Smooth muscle cell (in vitro differentiated cells): Measurements from ENCODE around the gene JUND. TPM values are rescaled to one million over a fixed set of nuclear protein-coding genes. Genes with fewer than 3 reads are reported as not detected.

Experiments used
- DNase-seq: peaks from one replicate; lab custom pipeline; 2025; ENCODE audit not compliant: unreplicated experiment; lab: John Stamatoyannopoulos, UW
- H2AFZ ChIP-seq: fragments of 200-600 bp; sonication (generic); 2 replicates; pipeline ENCODE4 v1.6.0; 2016; ENCODE audit warnings: antibody characterized with exemption, low read depth, mild to moderate bottlenecking
- H3F3A ChIP-seq: fragments of 200-600 bp; sonication (generic); 2 replicates; pipeline ENCODE4 v1.6.0; 2017; ENCODE audit warnings: antibody characterized with exemption, low read depth
- H3K27ac ChIP-seq: fragments of 200-600 bp; sonication (generic); 2 replicates; pipeline ENCODE4 v1.5.1; 2016; ENCODE audit warnings: low read depth, mild to moderate bottlenecking
- H3K27me3 ChIP-seq: fragments of 200-600 bp; sonication (generic); 2 replicates; pipeline ENCODE4 v1.6.1; 2016; ENCODE audit warnings: low read depth, mild to moderate bottlenecking
- H3K36me3 ChIP-seq: fragments of 200-600 bp; sonication (generic); 2 replicates; pipeline ENCODE4 v1.5.1; 2016; ENCODE audit warnings: low read depth
- H3K4me1 ChIP-seq: fragments of 200-600 bp; sonication (generic); 2 replicates; pipeline ENCODE4 v1.5.1; 2016; ENCODE audit warnings: low read depth
- H3K4me2 ChIP-seq: fragments of 200-600 bp; sonication (generic); 2 replicates; pipeline ENCODE4 v1.6.0; 2016; ENCODE audit warnings: mild to moderate bottlenecking
- H3K4me3 ChIP-seq: fragments of 200-600 bp; sonication (generic); 2 replicates; pipeline ENCODE4 v1.5.1; 2016; ENCODE audit warnings: mild to moderate bottlenecking
- H3K79me2 ChIP-seq: fragments of 200-600 bp; sonication (generic); 2 replicates; pipeline ENCODE4 v1.6.0; 2016; ENCODE audit warnings: low read depth, mild to moderate bottlenecking
- H3K9ac ChIP-seq: fragments of 200-600 bp; sonication (generic); 2 replicates; pipeline ENCODE4 v1.6.0; 2016; ENCODE audit warnings: low read depth
- H3K9me3 ChIP-seq: fragments of 200-600 bp; sonication (generic); replicated peaks from 2 replicates; pipeline ENCODE4 v1.5.1; 2016; ENCODE audit warnings: low read depth
- H4K20me1 ChIP-seq: fragments of 200-600 bp; sonication (generic); 2 replicates; pipeline ENCODE4 v1.6.0; 2016; ENCODE audit warnings: low read depth
- CTCF ChIP-seq: fragments of 200-600 bp; sonication (generic); IDR thresholded peaks from 2 replicates; pipeline ENCODE4 v1.5.1; 2017; ENCODE audit warnings: borderline replicate concordance, mild to moderate bottlenecking, antibody characterized with exemption; ENCODE audit not compliant: insufficient read depth, poor library complexity, severe bottlenecking
- WGBS: methylation state at CpG from one replicate; pipeline ENCODE4 v1.1.7; 2016; ENCODE audit warnings: low lambda C conversion rate; 5-methylcytosine and 5-hydroxymethylcytosine counted together
- microRNA-seq: library from miRNA; unstranded; fragments of <30 nt; microRNA quantifications from one replicate; pipeline ENCODE4, GENCODE V29; 2016; ENCODE audit warnings: borderline number of aligned reads
- polyA plus RNA-seq: library from polyadenylated mRNA; unstranded; fragments of >200 nt; fragmentation: Nextera tagmentation; extraction: Ambion mirVana; gene quantifications from 2 replicates; pipeline ENCODE4 v1.2.1, GENCODE V29; 2016
- small RNA-seq: library from RNA; depleted of rRNA; stranded (forward); fragments of <200 nt; gene quantifications from one replicate; pipeline ENCODE3, GENCODE V24; 2014
- total RNA-seq: library from RNA; depleted of rRNA; stranded (reverse); fragments of >200 nt; gene quantifications from 2 replicates; pipeline ENCODE4 v1.2.3, GENCODE V29; 2014

JUND gene
- total and polyA plus RNA-seq, 2 experiments from 2014 or later: 164 to 464 TPM

- Histone ChIP-seq H3K4me1 (no peaks in the 10 kb centered on the region), H3K27ac (no peak overlapping the region), H3F3A (no peaks in the 10 kb centered on the region), H4K20me1 (no peaks in the 10 kb centered on the region), H3K9me3 (no peaks in the 10 kb centered on the region), H2AFZ (no peak overlapping the region), H3K9ac (no peak overlapping the region), H3K4me3 (no peak overlapping the region), H3K79me2 (no peaks in the 10 kb centered on the region), H3K4me2 (no peak overlapping the region), H3K36me3 (no peaks in the 10 kb centered on the region), H3K27me3 (peaks cover 18% of the 10 kb centered on the region)
- 79% methylated on average over 4 of the region's 4 CpGs for WGBS
- no peak for TF ChIP-seq CTCF
- DNase-seq: no peak
Measured at GRCh38 chr19:18229915-18230314, 51.5 kb downstream of the JUND start.

Small RNA genes within 50 kb of the gene (microRNA-seq; reads per million reads assigned to microRNA genes)
- 18.1 reads per million, percentile 25 among the genes with 10 or more reads in this experiment for gene MIR3188

Small RNA genes within 50 kb of the gene (small RNA-seq; reads per million reads assigned to genes)
- gene MIR3188: 0.11 reads per million
- not detected for gene RPL39P38

Other genes starting within 250 kb of the JUND start
- not detected in 2 replicates for gene IL12RB1, start 194.7 kb downstream of the JUND start, total RNA-seq
- gene IL12RB1, start 194.7 kb downstream of the JUND start, polyA plus RNA-seq: not detected in 2 replicates
- gene MAST3, start 183.8 kb downstream of the JUND start, total RNA-seq: 3.6 and 4.3 TPM in 2 replicates
- gene MAST3, start 183.8 kb downstream of the JUND start, polyA plus RNA-seq: 4.3 and 10.3 TPM in 2 replicates
- 22.2 and 22.9 TPM in 2 replicates for gene PIK3R2, start 128.5 kb downstream of the JUND start, total RNA-seq
- 37.1 and 50.1 TPM in 2 replicates for gene PIK3R2, start 128.5 kb downstream of the JUND start, polyA plus RNA-seq
- gene IFI30, start 107.8 kb downstream of the JUND start, total RNA-seq: 0.67 and 2.9 TPM in 2 replicates
- gene IFI30, start 107.8 kb downstream of the JUND start, polyA plus RNA-seq: 0.64 and 0.87 TPM in 2 replicates
- gene MPV17L2, start 88.4 kb downstream of the JUND start, total RNA-seq: 11.6 and 13.1 TPM in 2 replicates
- gene MPV17L2, start 88.4 kb downstream of the JUND start, polyA plus RNA-seq: 27.1 and 28.7 TPM in 2 replicates
- 1.4 and 4.9 TPM in 2 replicates for gene RAB3A, start 77.6 kb downstream of the JUND start, total RNA-seq
- gene RAB3A, start 77.6 kb downstream of the JUND start, polyA plus RNA-seq: 3.6 and 3.7 TPM in 2 replicates
- 1.1 and 3.1 TPM in 2 replicates for gene PDE4C, start 55.2 kb downstream of the JUND start, total RNA-seq
- 1.7 and 1.9 TPM in 2 replicates for gene PDE4C, start 55.2 kb downstream of the JUND start, polyA plus RNA-seq
- gene IQCN, start 7.2 kb downstream of the JUND start, total RNA-seq: 3.9 and 4.9 TPM in 2 replicates
- gene IQCN, start 7.2 kb downstream of the JUND start, polyA plus RNA-seq: 2.5 and 5.8 TPM in 2 replicates
- gene LSM4, start 41.5 kb upstream of the JUND start, total RNA-seq: 116 and 121 TPM in 2 replicates
- gene LSM4, start 41.5 kb upstream of the JUND start, polyA plus RNA-seq: 156 and 177 TPM in 2 replicates
- gene PGPEP1, start 59.0 kb upstream of the JUND start, total RNA-seq: 11.1 and 11.7 TPM in 2 replicates
- gene PGPEP1, start 59.0 kb upstream of the JUND start, polyA plus RNA-seq: 4.5 and 8.7 TPM in 2 replicates
- 18.8 and 30.9 TPM in 2 replicates for gene GDF15, start 104.5 kb upstream of the JUND start, total RNA-seq
- gene GDF15, start 104.5 kb upstream of the JUND start, polyA plus RNA-seq: 40.4 and 42.8 TPM in 2 replicates
- gene LRRC25, start 116.0 kb upstream of the JUND start, total RNA-seq: 0.67 TPM in 1 of 2 replicates, not detected in the other
- gene LRRC25, start 116.0 kb upstream of the JUND start, polyA plus RNA-seq: 0.34 TPM in 1 of 2 replicates, not detected in the other
- gene SSBP4, start 137.8 kb upstream of the JUND start, total RNA-seq: 36.0 and 44.1 TPM in 2 replicates
- gene SSBP4, start 137.8 kb upstream of the JUND start, polyA plus RNA-seq: 124 and 133 TPM in 2 replicates
- 16.4 and 60.1 TPM in 2 replicates for gene ISYNA1, start 156.5 kb upstream of the JUND start, total RNA-seq
- 56.9 and 89.5 TPM in 2 replicates for gene ISYNA1, start 156.5 kb upstream of the JUND start, polyA plus RNA-seq
- 10.5 and 12.8 TPM in 2 replicates for gene ELL, start 240.4 kb upstream of the JUND start, total RNA-seq
- 15.2 and 31.7 TPM in 2 replicates for gene ELL, start 240.4 kb upstream of the JUND start, polyA plus RNA-seq